Measurements from ENCODE around the gene SNRNP40.

Gene SNRNP40

DNA sequence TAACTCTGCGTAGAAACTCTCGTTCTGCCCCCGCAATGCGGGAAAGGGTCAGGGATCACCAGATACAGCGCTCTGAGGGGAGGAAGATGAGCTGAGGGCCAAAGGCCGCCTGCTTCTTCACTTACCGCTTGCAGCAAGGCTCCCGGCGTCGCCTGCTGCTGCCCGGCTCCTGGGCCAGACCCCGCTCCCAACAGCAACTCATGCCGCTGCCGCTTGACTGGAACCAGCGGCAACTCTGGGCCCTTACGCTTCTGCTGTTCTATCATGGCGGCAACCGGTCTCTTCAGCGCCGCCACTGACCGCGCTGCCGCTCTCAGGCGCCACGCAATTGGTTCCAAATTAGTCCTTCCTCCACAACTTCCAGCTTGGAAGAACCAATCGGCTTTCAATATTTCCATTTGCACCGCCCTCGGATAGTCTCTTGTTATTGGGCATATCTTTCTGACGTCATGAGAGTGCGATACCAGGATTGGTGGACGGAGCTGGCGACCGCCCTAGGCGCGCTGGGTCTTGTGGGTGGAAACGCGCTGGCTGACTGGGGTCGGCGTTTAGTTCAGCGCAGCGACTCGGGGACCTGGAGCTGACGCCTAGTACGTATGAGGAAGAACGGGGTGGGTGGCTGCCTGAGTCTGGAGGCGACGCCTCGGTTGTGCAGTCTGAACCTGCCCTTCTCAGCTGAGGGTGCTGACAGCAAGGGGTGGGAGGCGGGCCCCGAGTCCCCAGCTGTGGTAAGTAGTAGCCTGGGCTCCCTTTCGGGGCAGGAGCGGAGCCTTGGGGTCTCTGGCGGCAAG is at the start of gene SNRNP40, which contains the start of gene ZCCHC17:
TSS of gene SNRNP40 (minus strand) at position 303 of the 791 bp plus-strand sequence. CDS start at position 266, 37 bp downstream.
TSS of gene ZCCHC17 (plus strand) at position 547 of the 791 bp plus-strand sequence. CDS start 13,067 bp downstream, outside the sequence.
- DNase-seq (ENCODE audit: low read depth): peak; percentile 99
- H3K4me3 ChIP-seq (ENCODE audit: low read length): peak within 1 kb of the TSS; percentile 100
- TF ChIP-seq, protein P1, sequence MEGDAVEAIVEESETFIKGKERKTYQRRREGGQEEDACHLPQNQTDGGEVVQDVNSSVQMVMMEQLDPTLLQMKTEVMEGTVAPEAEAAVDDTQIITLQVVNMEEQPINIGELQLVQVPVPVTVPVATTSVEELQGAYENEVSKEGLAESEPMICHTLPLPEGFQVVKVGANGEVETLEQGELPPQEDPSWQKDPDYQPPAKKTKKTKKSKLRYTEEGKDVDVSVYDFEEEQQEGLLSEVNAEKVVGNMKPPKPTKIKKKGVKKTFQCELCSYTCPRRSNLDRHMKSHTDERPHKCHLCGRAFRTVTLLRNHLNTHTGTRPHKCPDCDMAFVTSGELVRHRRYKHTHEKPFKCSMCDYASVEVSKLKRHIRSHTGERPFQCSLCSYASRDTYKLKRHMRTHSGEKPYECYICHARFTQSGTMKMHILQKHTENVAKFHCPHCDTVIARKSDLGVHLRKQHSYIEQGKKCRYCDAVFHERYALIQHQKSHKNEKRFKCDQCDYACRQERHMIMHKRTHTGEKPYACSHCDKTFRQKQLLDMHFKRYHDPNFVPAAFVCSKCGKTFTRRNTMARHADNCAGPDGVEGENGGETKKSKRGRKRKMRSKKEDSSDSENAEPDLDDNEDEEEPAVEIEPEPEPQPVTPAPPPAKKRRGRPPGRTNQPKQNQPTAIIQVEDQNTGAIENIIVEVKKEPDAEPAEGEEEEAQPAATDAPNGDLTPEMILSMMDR (conservative IDR thresholded peaks at IDR 0.05; ENCODE audit: low read length): peak; percentile 27

DNA sequence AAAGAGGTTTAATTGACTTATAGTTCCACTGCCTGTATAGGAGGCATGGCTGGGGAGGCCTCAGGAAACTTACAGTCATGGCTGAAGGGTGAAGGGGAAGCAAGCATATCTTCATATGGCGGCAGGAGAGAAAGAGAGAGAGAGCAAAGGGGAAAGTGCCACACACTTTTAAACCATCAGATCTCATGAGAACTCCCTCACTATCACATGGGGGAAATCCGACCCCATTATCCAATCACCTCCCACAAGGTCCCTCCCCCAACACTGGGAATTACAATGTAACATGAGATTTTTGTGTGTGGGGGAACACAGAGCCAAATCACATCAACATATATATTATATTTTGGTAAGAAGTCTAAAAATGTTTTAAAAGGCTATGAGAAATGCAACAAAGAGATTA is 49.0 kb upstream of the SNRNP40 start:
- DNase-seq (ENCODE audit: low read depth): no peak
- H3K4me3 ChIP-seq (ENCODE audit: low read length): no peak overlapping the region
- TF ChIP-seq, protein P1 (conservative IDR thresholded peaks at IDR 0.05; ENCODE audit: low read length): no peak

GRCh38 chr1:31344503-31344902 is 47.9 kb upstream of the SNRNP40 start:
- TF ChIP-seq, protein P1 (conservative IDR thresholded peaks at IDR 0.05; ENCODE audit: low read length): no peak
- DNase-seq (ENCODE audit: low read depth): no peak
- H3K4me3 ChIP-seq (ENCODE audit: low read length): no peak overlapping the region

- TF ChIP-seq, protein P1 (conservative IDR thresholded peaks at IDR 0.05; ENCODE audit: low read length): no peak
- H3K4me3 ChIP-seq (ENCODE audit: low read length): no peak overlapping the region
- no peak for DNase-seq (ENCODE audit: low read depth)
Measured at GRCh38 chr1:31336687-31337467, 40.3 kb upstream of the SNRNP40 start.

DNA sequence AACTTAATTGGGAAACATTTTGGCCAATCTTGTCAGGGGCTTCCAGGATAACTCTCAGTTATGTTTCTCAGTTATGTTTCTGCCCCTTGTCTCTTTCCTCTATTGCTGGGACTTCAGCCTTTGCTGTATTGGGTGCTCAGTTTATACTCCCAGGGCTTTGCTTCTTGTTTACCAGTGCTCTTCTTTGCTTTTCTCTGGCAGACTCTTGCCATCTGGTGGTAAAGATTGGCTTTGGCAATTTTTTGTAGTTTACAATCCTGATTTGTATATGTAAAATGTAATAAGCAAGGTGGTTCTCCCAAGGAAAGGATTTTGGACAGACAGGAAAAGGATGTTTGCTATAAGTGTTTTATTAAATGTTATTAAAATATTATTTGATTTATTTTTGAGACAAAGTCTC is 38.4 kb upstream of the SNRNP40 start:
- TF ChIP-seq, protein P1 (conservative IDR thresholded peaks at IDR 0.05; ENCODE audit: low read length): peak; percentile 73
- DNase-seq (ENCODE audit: low read depth): peak; percentile 59
- H3K4me3 ChIP-seq (ENCODE audit: low read length): no peak overlapping the region

DNA sequence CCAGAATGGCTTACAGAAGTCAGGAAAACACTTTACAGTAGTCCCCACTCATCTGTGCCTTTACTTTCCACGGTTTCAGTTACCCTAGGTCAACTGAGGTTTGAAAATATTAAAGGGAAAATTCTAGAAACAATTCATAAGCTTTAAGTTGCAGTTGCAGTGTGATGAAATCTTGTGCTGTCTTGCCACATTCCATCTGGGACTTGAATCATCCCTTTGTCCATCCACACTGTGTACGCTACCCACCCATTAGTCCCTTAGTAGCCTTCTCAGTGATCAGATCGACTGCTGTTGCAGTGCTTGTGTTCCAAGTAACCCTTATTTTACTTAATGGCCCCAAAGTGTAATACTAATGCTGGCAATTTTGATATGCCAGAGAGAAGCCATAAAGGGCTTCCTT is 30.8 kb upstream of the SNRNP40 start:
- no peak overlapping the region for H3K4me3 ChIP-seq (ENCODE audit: low read length)
- peak; percentile 40 for DNase-seq (ENCODE audit: low read depth)
- TF ChIP-seq, protein P1 (conservative IDR thresholded peaks at IDR 0.05; ENCODE audit: low read length): no peak

Data from AG10803 (cell line).